Calu3 (cell line): ENCODE data around the gene DDX21. TPM values are rescaled to one million over a fixed set of nuclear protein-coding genes. Genes with fewer than 3 reads are reported as not detected.
A peak's percentile ranks its signal among the peaks of the same experiment; 100 is the strongest.
"Not testable (repeated sequence)": the region's sequence is repeated elsewhere in the genome, so short reads cannot be mapped to it uniquely, and the experiment has no call there.

Experiments used
- BruUV-seq: library from RNA; stranded (reverse); fragments of 400-500 nt; replicated peaks from 2 replicates; lab custom pipeline; 2021; lab: Mats Ljungman, UMichigan
- CTCF ChIA-PET: fragments of 300-600 bp; sonication (Branson Sonifier 250); formaldehyde crosslinking; loops from one replicate; lab custom pipeline; 2022; ENCODE audit warnings: antibody characterized with exemption; lab: Charles Lee
- DNase-seq: peaks from one replicate; pipeline ENCODE4 v3.0.0; 2022
- H3K27ac Mint-ChIP-seq: one replicate; pipeline ENCODE4 v1.8.0; 2022; ENCODE audit warnings: mixed read lengths; ENCODE audit not compliant: unreplicated experiment
- H3K27me3 Mint-ChIP-seq: one replicate; pipeline ENCODE4 v1.8.0; 2022; ENCODE audit warnings: mixed read lengths; ENCODE audit not compliant: unreplicated experiment
- H3K36me3 Mint-ChIP-seq: one replicate; pipeline ENCODE4 v1.8.0; 2022; ENCODE audit warnings: mild to moderate bottlenecking, moderate library complexity, mixed read lengths; ENCODE audit not compliant: insufficient read depth, unreplicated experiment
- H3K4me1 Mint-ChIP-seq: one replicate; pipeline ENCODE4 v1.8.0; 2022; ENCODE audit warnings: mild to moderate bottlenecking, low read depth, mixed read lengths; ENCODE audit not compliant: unreplicated experiment
- H3K4me3 Mint-ChIP-seq: one replicate; pipeline ENCODE4 v1.8.0; 2022; ENCODE audit warnings: mild to moderate bottlenecking, low read depth, moderate library complexity, mixed read lengths; ENCODE audit not compliant: unreplicated experiment
- H3K9me3 Mint-ChIP-seq: one replicate; pipeline ENCODE4 v1.8.0; 2022; ENCODE audit warnings: low read depth, mixed read lengths; ENCODE audit not compliant: unreplicated experiment
- CTCF ChIP-seq: fragments of 200-600 bp; IDR thresholded peaks from one replicate; pipeline ENCODE4 v1.8.0; 2022; ENCODE audit warnings: antibody characterized with exemption; ENCODE audit not compliant: unreplicated experiment
- intact Hi-C: fragments of 100-400 bp; cut with micrococcal nuclease; formaldehyde crosslinking; loops from one replicate; pipeline ENCODE4 v1.10.0; 2022; ENCODE audit not compliant: unreplicated experiment
- total RNA-seq: library from RNA; stranded (reverse); gene quantifications from 2 replicates; pipeline ENCODE4 v1.2.3, GENCODE V29; 2022

DDX21 gene
- total RNA-seq, 1 experiment from 2014 or later, result 135 TPM

GRCh38 chr10:68959695-68960527 lies 3.9 kb downstream of the DDX21 start:
- peak overlapping the region; percentile 49 for H3K4me3 Mint-ChIP-seq
- TSS peak; percentile 0 for BruUV-seq
- CTCF ChIA-PET, result no interaction called here
- H3K27ac Mint-ChIP-seq, result peak overlapping the region; percentile 41
- intact Hi-C loops, result no loop called here
- peaks cover 94% of the 10 kb centered on the region for H3K36me3 Mint-ChIP-seq
- H3K4me1 Mint-ChIP-seq, result peaks cover 28% of the 10 kb centered on the region
- H3K27me3 Mint-ChIP-seq, result no peaks in the 10 kb centered on the region
- no peaks in the 10 kb centered on the region for H3K9me3 Mint-ChIP-seq
- DNase-seq, result no peak
- no peak for TF ChIP-seq CTCF

- Mint-ChIP-seq H3K4me1 (peaks cover 28% of the 10 kb centered on the region), H3K9me3 (no peaks in the 10 kb centered on the region), H3K27me3 (no peaks in the 10 kb centered on the region), H3K27ac (no peak overlapping the region), H3K36me3 (peaks cover 94% of the 10 kb centered on the region), H3K4me3 (no peak overlapping the region)
- intact Hi-C loops, result no loop called here
- TF ChIP-seq CTCF, result no peak
- no peak for DNase-seq
- CTCF ChIA-PET, result no interaction called here
- BruUV-seq, result no TSS peak
Observed at GRCh38 chr10:68963151-68963550, 7.2 kb downstream of the DDX21 start.

- DNase-seq, result no peak
- Mint-ChIP-seq H3K4me1 (no peaks in the 10 kb centered on the region), H3K36me3 (peaks cover 91% of the 10 kb centered on the region), H3K27me3 (no peaks in the 10 kb centered on the region), H3K4me3 (no peak overlapping the region), H3K27ac (no peak overlapping the region), H3K9me3 (no peaks in the 10 kb centered on the region)
- intact Hi-C loops, result no loop called here
- CTCF ChIA-PET, result no interaction called here
- BruUV-seq, result no TSS peak
- no peak for TF ChIP-seq CTCF
Observed at GRCh38 chr10:68973975-68974374, 18.0 kb downstream of the DDX21 start.

GRCh38 chr10:68975936-68976473 lies 20.0 kb downstream of the DDX21 start:
- H3K27ac Mint-ChIP-seq, CTCF ChIA-PET, H3K4me1 Mint-ChIP-seq, BruUV-seq, DNase-seq, intact Hi-C loops, H3K4me3 Mint-ChIP-seq, H3K27me3 Mint-ChIP-seq, H3K9me3 Mint-ChIP-seq: not testable (repeated sequence)
- H3K36me3 Mint-ChIP-seq, result peaks cover 84% of the 10 kb centered on the region

GRCh38 chr10:68979738-68980137 lies 23.8 kb downstream of the DDX21 start:
- CTCF ChIA-PET, H3K27ac Mint-ChIP-seq, H3K4me1 Mint-ChIP-seq, H3K4me3 Mint-ChIP-seq, BruUV-seq, intact Hi-C loops, H3K9me3 Mint-ChIP-seq, DNase-seq, H3K27me3 Mint-ChIP-seq: not testable (repeated sequence)
- H3K36me3 Mint-ChIP-seq, result peaks cover 65% of the 10 kb centered on the region
